GM03348 (cell line): ENCODE data around the gene PIP4K2B.
"Not testable (repeated sequence)": the region's sequence is repeated elsewhere in the genome, so short reads cannot be mapped to it uniquely, and the experiment has no call there.

Experiments
- DNase-seq: peaks from one replicate; pipeline ENCODE4 v3.0.0; 2012; ENCODE audit warnings: low spot score

PIP4K2B gene

GRCh38 chr17:38730526-38731379 is 68.6 kb downstream of the PIP4K2B start:
- DNase-seq = peak; percentile 69

- peak; percentile 98 for DNase-seq
These were observed 69.3 kb downstream of the PIP4K2B start, which contains the start of gene CISD3 for GRCh38 chr17:38729886-38730525. CISD3 (plus strand) TSS chr17:38730341; CDS start chr17:38730359, 18 bp downstream.

GRCh38 chr17:38729368-38729885 is 69.9 kb downstream of the PIP4K2B start:
- DNase-seq = no peak

- no peak for DNase-seq
These were observed 71.0 kb downstream of the PIP4K2B start for GRCh38 chr17:38728290-38728831.

- no peak for DNase-seq
These were observed 71.6 kb downstream of the PIP4K2B start for GRCh38 chr17:38727736-38728135.

- DNase-seq = not testable (repeated sequence)
These were observed 73.2 kb downstream of the PIP4K2B start for GRCh38 chr17:38726145-38726544.

GRCh38 chr17:38725066-38725465 is 74.3 kb downstream of the PIP4K2B start:
- DNase-seq = no peak

GRCh38 chr17:38724337-38724988 is 74.9 kb downstream of the PIP4K2B start:
- DNase-seq = no peak

GRCh38 chr17:38721802-38722201 is 77.6 kb downstream of the PIP4K2B start:
- no peak for DNase-seq

- no peak for DNase-seq
These were observed 78.4 kb downstream of the PIP4K2B start for GRCh38 chr17:38720941-38721340.

GRCh38 chr17:38719943-38720641 is 79.3 kb downstream of the PIP4K2B start:
- DNase-seq = no peak

GRCh38 chr17:38719289-38719942 is 79.9 kb downstream of the PIP4K2B start:
- DNase-seq = no peak

GRCh38 chr17:38717139-38717745 is 82.1 kb downstream of the PIP4K2B start:
- no peak for DNase-seq

GRCh38 chr17:38716368-38717005 is 82.9 kb downstream of the PIP4K2B start:
- no peak for DNase-seq
